Measurements from ENCODE around the gene GTF2E1.
"Not testable (repeated sequence)": the region's sequence is repeated elsewhere in the genome, so short reads cannot be mapped to it uniquely, and the experiment has no call there.

GTF2E1 gene

GRCh38 chr3:120742198-120742848, at the start of gene GTF2E1, which contains the start of gene RABL3:
GTF2E1 (plus strand) TSS chr3:120742744; CDS start chr3:120750553, 7,809 bp downstream.
RABL3 (minus strand) TSS chr3:120742516; CDS start chr3:120742507, 9 bp downstream.
- DNase-seq (ENCODE audit: low spot score), result peak; percentile 97

GRCh38 chr3:120693439-120694171, 48.9 kb upstream of the GTF2E1 start:
- DNase-seq (ENCODE audit: low spot score), result no peak

- DNase-seq (ENCODE audit: low spot score), result no peak
Observed at GRCh38 chr3:120699333-120699732, 43.2 kb upstream of the GTF2E1 start.

GRCh38 chr3:120705884-120706582, 36.5 kb upstream of the GTF2E1 start:
- no peak for DNase-seq (ENCODE audit: low spot score)

- no peak for DNase-seq (ENCODE audit: low spot score)
Observed at GRCh38 chr3:120706950-120707349, 35.6 kb upstream of the GTF2E1 start.

- no peak for DNase-seq (ENCODE audit: low spot score)
Observed at GRCh38 chr3:120708408-120708807, 34.1 kb upstream of the GTF2E1 start.

GRCh38 chr3:120710369-120710768, 32.2 kb upstream of the GTF2E1 start:
- DNase-seq (ENCODE audit: low spot score), result no peak

GRCh38 chr3:120713262-120713661, 29.3 kb upstream of the GTF2E1 start:
- no peak for DNase-seq (ENCODE audit: low spot score)

GRCh38 chr3:120719167-120719834, 23.2 kb upstream of the GTF2E1 start:
- DNase-seq (ENCODE audit: low spot score), result peak; percentile 52

GRCh38 chr3:120726791-120727190, 15.8 kb upstream of the GTF2E1 start:
- DNase-seq (ENCODE audit: low spot score), result no peak

GRCh38 chr3:120730576-120731542, 11.7 kb upstream of the GTF2E1 start:
- no peak for DNase-seq (ENCODE audit: low spot score)

- DNase-seq (ENCODE audit: low spot score), result not testable (repeated sequence)
Observed at GRCh38 chr3:120738006-120738405, 4.5 kb upstream of the GTF2E1 start.

- no peak for DNase-seq (ENCODE audit: low spot score)
Observed at GRCh38 chr3:120741320-120741719, 1.2 kb upstream of the GTF2E1 start.

- DNase-seq (ENCODE audit: low spot score), result no peak
Observed at GRCh38 chr3:120741837-120742197, 727 bp upstream of the GTF2E1 start.

GRCh38 chr3:120742849-120743365, 363 bp downstream of the GTF2E1 start:
- no peak for DNase-seq (ENCODE audit: low spot score)

GRCh38 chr3:120743556-120744195, 1.1 kb downstream of the GTF2E1 start:
- DNase-seq (ENCODE audit: low spot score), result no peak

GRCh38 chr3:120745466-120745865, 2.9 kb downstream of the GTF2E1 start:
- DNase-seq (ENCODE audit: low spot score), result no peak

GRCh38 chr3:120749843-120750242, 7.3 kb downstream of the GTF2E1 start:
- no peak for DNase-seq (ENCODE audit: low spot score)

- no peak for DNase-seq (ENCODE audit: low spot score)
Observed at GRCh38 chr3:120752230-120752629, 9.7 kb downstream of the GTF2E1 start.

GRCh38 chr3:120752865-120753264, 10.3 kb downstream of the GTF2E1 start:
- no peak for DNase-seq (ENCODE audit: low spot score)

Measured in CD4-positive, alpha-beta T cell treated with Interleukin-6 at 100 ng/mL for 8 hours (primary cell).